ENCODE data around the gene KAZN. TPM values are rescaled to one million over a fixed set of nuclear protein-coding genes. Genes with fewer than 3 reads are reported as not detected.

The KAZN gene
- total and polyA plus RNA-seq, 2 experiments from 2014 or later, result 7.9 to 15.6 TPM

GRCh38 chr1:14825396-14825795 lies 226.9 kb downstream of the KAZN start:
- Histone ChIP-seq H3K27me3 (no peaks in the 10 kb centered on the region), H3K9me2 (replicated peaks; ENCODE audit: insufficient read depth) (no peaks in the 10 kb centered on the region), H4K20me1 (ENCODE audit: insufficient read depth, poor library complexity, severe bottlenecking) (no peaks in the 10 kb centered on the region), H3K79me2 (no peaks in the 10 kb centered on the region), H3K9me3 (ENCODE audit: low read depth) (no peaks in the 10 kb centered on the region), H2AFZ (no peak overlapping the region), H3K4me1 (ENCODE audit: insufficient read depth) (no peaks in the 10 kb centered on the region), H3K27ac (peak overlapping the region; percentile 52), H3K4me3 (no peak overlapping the region), H3K36me3 (replicated peaks; ENCODE audit: insufficient read depth, low read depth) (no peaks in the 10 kb centered on the region), H3K4me2 (no peak overlapping the region)
- TF ChIP-seq, protein P1, sequence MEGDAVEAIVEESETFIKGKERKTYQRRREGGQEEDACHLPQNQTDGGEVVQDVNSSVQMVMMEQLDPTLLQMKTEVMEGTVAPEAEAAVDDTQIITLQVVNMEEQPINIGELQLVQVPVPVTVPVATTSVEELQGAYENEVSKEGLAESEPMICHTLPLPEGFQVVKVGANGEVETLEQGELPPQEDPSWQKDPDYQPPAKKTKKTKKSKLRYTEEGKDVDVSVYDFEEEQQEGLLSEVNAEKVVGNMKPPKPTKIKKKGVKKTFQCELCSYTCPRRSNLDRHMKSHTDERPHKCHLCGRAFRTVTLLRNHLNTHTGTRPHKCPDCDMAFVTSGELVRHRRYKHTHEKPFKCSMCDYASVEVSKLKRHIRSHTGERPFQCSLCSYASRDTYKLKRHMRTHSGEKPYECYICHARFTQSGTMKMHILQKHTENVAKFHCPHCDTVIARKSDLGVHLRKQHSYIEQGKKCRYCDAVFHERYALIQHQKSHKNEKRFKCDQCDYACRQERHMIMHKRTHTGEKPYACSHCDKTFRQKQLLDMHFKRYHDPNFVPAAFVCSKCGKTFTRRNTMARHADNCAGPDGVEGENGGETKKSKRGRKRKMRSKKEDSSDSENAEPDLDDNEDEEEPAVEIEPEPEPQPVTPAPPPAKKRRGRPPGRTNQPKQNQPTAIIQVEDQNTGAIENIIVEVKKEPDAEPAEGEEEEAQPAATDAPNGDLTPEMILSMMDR (IDR thresholded peaks at IDR 0.05; ENCODE audit: poor library complexity), result no peak
- TF ChIP-seq EZH2phosphoT487 (IDR thresholded peaks at IDR 0.05; ENCODE audit: low read depth, severe bottlenecking, unreplicated experiment) (no peak), EZH2 (IDR thresholded peaks at IDR 0.05; ENCODE audit: borderline replicate concordance) (no peak)
- DNase-seq (ENCODE audit: low spot score), result no peak
- WGBS (ENCODE audit: low lambda C conversion rate, missing lambda C conversion rate), result 89% methylated on average over 7 of the region's 7 CpGs

DNA sequence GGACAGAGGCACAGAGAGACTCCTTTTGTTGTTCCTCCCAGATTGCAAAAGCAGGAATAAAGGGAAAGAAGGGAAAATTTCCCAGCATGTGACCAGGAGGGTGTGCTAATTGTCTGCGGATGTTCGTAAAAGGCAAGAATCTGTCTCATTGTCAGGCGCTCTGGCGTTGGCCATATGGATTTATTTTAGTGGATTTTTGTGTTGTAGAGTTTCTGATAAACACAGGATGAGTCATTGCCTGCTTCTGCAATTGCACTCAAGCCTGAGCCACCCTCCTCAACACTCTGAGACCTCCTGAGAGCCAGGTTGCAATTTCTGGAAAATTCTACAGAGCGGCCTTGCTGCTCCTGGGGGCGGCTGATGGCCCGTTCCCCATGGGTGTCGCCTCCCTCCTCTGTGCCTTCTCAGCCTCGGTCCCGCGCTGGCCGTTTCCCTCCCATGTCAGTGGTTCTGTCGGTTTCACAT lies 227.7 kb downstream of the KAZN start:
- Histone ChIP-seq H3K9me3 (ENCODE audit: low read depth) (no peaks in the 10 kb centered on the region), H4K20me1 (ENCODE audit: insufficient read depth, poor library complexity, severe bottlenecking) (no peaks in the 10 kb centered on the region), H3K4me3 (no peak overlapping the region), H2AFZ (no peak overlapping the region), H3K9me2 (replicated peaks; ENCODE audit: insufficient read depth) (no peaks in the 10 kb centered on the region), H3K79me2 (no peaks in the 10 kb centered on the region), H3K27me3 (no peaks in the 10 kb centered on the region), H3K4me2 (no peak overlapping the region), H3K36me3 (replicated peaks; ENCODE audit: insufficient read depth, low read depth) (no peaks in the 10 kb centered on the region), H3K4me1 (ENCODE audit: insufficient read depth) (no peaks in the 10 kb centered on the region), H3K27ac (peak overlapping the region; percentile 52)
- 50% methylated on average over 13 of the region's 13 CpGs for WGBS (ENCODE audit: low lambda C conversion rate, missing lambda C conversion rate)
- peak; percentile 71 for DNase-seq (ENCODE audit: low spot score)
- no peak for TF ChIP-seq EZH2 (IDR thresholded peaks at IDR 0.05; ENCODE audit: borderline replicate concordance)
- TF ChIP-seq, protein P1 (IDR thresholded peaks at IDR 0.05; ENCODE audit: poor library complexity), result peak; percentile 17

DNA sequence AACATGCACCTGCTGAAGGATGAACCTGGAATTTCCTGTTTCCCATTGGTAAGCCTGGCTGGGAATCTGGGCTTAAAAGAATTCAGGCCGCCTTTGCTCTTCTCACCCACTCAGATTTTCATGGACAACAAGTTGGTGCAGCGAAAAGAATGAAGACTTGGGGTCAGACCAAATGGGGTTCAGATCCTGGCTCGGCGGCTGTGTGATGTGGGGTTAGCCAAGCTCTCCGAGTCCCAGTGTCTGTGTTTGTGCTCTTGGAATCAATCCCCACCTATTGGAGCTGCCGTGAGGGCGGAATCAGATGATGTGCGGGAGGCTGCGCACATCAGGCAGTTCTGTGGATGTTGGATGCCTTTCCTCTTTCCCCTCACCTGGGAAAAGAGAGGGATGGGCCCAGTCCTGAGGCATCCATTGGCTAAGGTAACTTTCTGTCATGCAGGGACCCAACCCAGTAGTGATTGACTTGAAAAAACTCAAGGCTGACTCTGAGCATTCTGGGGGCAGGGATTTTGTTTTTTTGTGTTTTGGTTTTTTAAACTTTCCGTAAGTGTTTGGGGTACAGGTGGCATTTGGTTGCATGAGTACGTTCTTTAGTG lies 228.3 kb downstream of the KAZN start:
- Histone ChIP-seq H3K79me2 (no peaks in the 10 kb centered on the region), H3K4me1 (ENCODE audit: insufficient read depth) (no peaks in the 10 kb centered on the region), H3K4me2 (no peak overlapping the region), H3K27ac (no peak overlapping the region), H2AFZ (no peak overlapping the region), H3K27me3 (no peaks in the 10 kb centered on the region), H3K4me3 (no peak overlapping the region), H3K9me2 (replicated peaks; ENCODE audit: insufficient read depth) (no peaks in the 10 kb centered on the region), H3K9me3 (ENCODE audit: low read depth) (no peaks in the 10 kb centered on the region), H4K20me1 (ENCODE audit: insufficient read depth, poor library complexity, severe bottlenecking) (no peaks in the 10 kb centered on the region), H3K36me3 (replicated peaks; ENCODE audit: insufficient read depth, low read depth) (no peaks in the 10 kb centered on the region)
- WGBS (ENCODE audit: low lambda C conversion rate, missing lambda C conversion rate), result 99% methylated on average over 11 of the region's 11 CpGs
- DNase-seq (ENCODE audit: low spot score), result no peak
- no peak for TF ChIP-seq EZH2 (IDR thresholded peaks at IDR 0.05; ENCODE audit: borderline replicate concordance)
- TF ChIP-seq, protein P1 (IDR thresholded peaks at IDR 0.05; ENCODE audit: poor library complexity), result no peak
- TF ChIP-seq EZH2phosphoT487 (IDR thresholded peaks at IDR 0.05; ENCODE audit: low read depth, severe bottlenecking, unreplicated experiment), result no peak
